Measurements from ENCODE around the gene SMYD2. TPM values are rescaled to one million over a fixed set of nuclear protein-coding genes. Genes with fewer than 3 reads are reported as not detected.

SMYD2 gene
- total RNA-seq, 4 donors from 2014 or later: 10.5 to 23.7 (median 15.0) TPM

DNA sequence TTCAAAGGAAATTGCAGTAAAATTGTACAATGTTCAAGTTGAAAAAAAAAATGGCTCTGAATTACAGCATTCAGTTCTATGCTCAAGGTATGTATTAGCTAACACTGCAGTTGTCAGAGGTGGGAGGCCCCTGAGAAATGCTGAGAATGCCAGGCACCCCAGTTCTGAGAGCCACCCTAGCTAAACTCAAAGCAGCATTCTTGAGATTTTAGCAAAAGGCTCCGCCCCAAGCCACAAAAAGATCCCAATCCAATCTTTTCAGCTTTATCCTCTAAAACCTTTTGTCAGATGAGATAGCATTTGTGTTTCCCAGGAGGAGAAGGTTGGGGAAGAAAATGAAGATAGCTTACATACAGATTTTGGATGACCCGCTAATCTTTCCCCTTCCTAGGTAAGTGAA lies 68.8 kb downstream of the SMYD2 start:
- no peak overlapping the region for H3K27ac ChIP-seq
- WGBS, 2 donors: 83 to 87% methylated on average over 2 of the region's 2 CpGs
- peaks cover 0 to 8% (median 0%) of the 10 kb centered on the region in 4 donors for H3K4me1 ChIP-seq
- TF ChIP-seq, protein P1, sequence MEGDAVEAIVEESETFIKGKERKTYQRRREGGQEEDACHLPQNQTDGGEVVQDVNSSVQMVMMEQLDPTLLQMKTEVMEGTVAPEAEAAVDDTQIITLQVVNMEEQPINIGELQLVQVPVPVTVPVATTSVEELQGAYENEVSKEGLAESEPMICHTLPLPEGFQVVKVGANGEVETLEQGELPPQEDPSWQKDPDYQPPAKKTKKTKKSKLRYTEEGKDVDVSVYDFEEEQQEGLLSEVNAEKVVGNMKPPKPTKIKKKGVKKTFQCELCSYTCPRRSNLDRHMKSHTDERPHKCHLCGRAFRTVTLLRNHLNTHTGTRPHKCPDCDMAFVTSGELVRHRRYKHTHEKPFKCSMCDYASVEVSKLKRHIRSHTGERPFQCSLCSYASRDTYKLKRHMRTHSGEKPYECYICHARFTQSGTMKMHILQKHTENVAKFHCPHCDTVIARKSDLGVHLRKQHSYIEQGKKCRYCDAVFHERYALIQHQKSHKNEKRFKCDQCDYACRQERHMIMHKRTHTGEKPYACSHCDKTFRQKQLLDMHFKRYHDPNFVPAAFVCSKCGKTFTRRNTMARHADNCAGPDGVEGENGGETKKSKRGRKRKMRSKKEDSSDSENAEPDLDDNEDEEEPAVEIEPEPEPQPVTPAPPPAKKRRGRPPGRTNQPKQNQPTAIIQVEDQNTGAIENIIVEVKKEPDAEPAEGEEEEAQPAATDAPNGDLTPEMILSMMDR (IDR thresholded peaks at IDR 0.05): no peak
- TF ChIP-seq POLR2A (IDR thresholded peaks at IDR 0.05) (no peak), EP300 (IDR thresholded peaks at IDR 0.05) (no peak)
- peaks cover 0 to 43% (median 0%) of the 10 kb centered on the region in 3 donors for H3K36me3 ChIP-seq
- no peak overlapping the region for H3K4me3 ChIP-seq
- no peaks in the 10 kb centered on the region for H3K27me3 ChIP-seq
- DNase-seq (ENCODE audit: low spot score in 2 of 2): no peak
- peaks cover 0 to 8% (median 0%) of the 10 kb centered on the region in 4 donors for H3K9me3 ChIP-seq

DNA sequence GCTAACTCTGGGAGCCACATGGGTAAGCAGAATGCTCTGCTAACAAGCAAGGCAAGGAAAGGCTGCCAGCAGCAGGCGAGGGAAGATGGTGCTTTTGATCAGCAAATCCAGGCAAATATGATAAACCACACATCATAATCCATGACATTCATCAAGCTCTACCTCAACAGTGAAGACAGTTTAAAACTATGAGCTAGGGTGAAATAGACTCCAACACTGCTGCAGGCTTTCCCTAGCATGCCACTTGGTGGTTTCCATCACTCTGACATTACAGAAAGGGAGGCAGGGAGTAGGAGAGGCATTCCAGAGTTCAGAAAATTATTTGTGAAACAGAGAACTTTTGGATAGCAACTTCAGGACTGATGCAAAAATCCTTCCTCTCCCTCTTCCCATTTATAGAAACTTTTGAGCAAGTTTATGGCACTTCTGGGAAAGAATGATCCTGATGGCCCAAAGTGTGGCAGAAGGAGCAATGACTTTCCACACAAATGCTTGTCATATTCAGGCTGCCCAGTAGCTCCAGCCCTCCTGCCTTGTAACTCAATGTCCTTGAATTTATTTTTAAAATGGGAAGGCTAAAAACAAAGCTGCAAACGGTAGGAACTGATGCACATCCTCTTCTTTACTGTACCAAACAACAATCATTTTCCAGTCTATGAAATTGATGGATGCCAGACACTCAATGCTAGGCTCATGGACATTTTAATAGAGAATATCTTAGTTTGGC lies 70.8 kb downstream of the SMYD2 start:
- Histone ChIP-seq H3K27ac (no peak overlapping the region), H3K9me3 (no peaks in the 10 kb centered on the region), H3K36me3 (peaks cover 0 to 50% (median 0%) of the 10 kb centered on the region in 3 donors), H3K4me1 (peaks cover 0 to 8% (median 0%) of the 10 kb centered on the region in 4 donors), H3K27me3 (no peaks in the 10 kb centered on the region), H3K4me3 (no peak overlapping the region)
- DNase-seq (ENCODE audit: low spot score in 2 of 2): no peak
- TF ChIP-seq, protein P1 (IDR thresholded peaks at IDR 0.05): no peak
- TF ChIP-seq POLR2A (IDR thresholded peaks at IDR 0.05): no peak
- no peak for TF ChIP-seq EP300 (IDR thresholded peaks at IDR 0.05)
- 71 to 85% methylated on average over 2 of the region's 2 CpGs for WGBS, 2 donors

- Histone ChIP-seq H3K27me3 (no peaks in the 10 kb centered on the region), H3K27ac (no peak overlapping the region), H3K4me1 (peaks cover 0 to 8% (median 0%) of the 10 kb centered on the region in 4 donors), H3K4me3 (no peak overlapping the region), H3K9me3 (no peaks in the 10 kb centered on the region), H3K36me3 (peaks cover 0 to 50% (median 0%) of the 10 kb centered on the region in 3 donors)
- DNase-seq (ENCODE audit: low spot score in 2 of 2): no peak
- TF ChIP-seq, protein P1 (IDR thresholded peaks at IDR 0.05): no peak
- TF ChIP-seq EP300 (IDR thresholded peaks at IDR 0.05) (no peak), POLR2A (IDR thresholded peaks at IDR 0.05) (no peak)
- 94 to 96% methylated on average over 4 of the region's 4 CpGs for WGBS, 2 donors
Observed at GRCh38 chr1:214352838-214353237, 71.9 kb downstream of the SMYD2 start.

DNA sequence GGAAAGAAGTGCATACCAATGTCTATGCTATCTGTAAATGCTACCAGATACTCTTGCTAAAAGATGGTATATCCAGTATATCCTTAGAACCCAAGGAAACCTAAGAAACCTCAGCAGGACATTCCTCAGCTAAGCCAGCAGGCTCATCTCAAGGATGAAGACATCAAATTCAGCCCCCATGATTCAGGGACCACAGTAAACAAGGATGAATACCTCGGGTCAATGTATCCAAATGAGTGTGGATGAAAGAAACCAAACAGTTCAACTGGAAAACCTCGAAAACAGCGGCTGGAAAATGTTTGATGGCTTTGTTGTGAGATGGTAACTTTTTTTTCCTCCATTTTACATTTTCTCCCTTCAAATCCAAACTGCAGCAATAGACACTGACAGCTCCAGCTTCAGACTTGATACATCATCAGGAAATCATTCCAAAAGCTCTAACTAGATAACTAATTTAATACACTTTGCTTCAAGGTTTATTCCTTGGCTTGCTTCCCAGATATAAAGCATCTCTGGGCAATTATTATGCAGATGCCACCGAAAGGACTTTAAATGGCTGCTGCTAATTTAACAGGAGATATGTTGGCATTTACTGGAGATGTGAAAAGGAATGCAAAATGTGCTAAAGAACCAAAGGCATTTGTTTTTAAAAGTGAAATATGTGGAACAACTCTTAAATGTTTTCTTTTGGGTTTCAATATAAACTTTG lies 73.6 kb downstream of the SMYD2 start:
- no peak overlapping the region for H3K4me3 ChIP-seq
- TF ChIP-seq, protein P1 (IDR thresholded peaks at IDR 0.05): no peak
- no peaks in the 10 kb centered on the region for H3K27me3 ChIP-seq
- 56 to 69% methylated on average over 4 of the region's 4 CpGs for WGBS, 2 donors
- H3K4me1 ChIP-seq: peaks cover 0 to 5% (median 0%) of the 10 kb centered on the region in 4 donors
- no peak for DNase-seq (ENCODE audit: low spot score in 2 of 2)
- no peak overlapping the region for H3K27ac ChIP-seq
- peaks cover 0 to 53% (median 0%) of the 10 kb centered on the region in 3 donors for H3K36me3 ChIP-seq
- no peaks in the 10 kb centered on the region for H3K9me3 ChIP-seq

- H3K4me3 ChIP-seq: no peak overlapping the region
- WGBS, 2 donors: 88 to 93% methylated on average over 5 of the region's 5 CpGs
- H3K4me1 ChIP-seq: no peaks in the 10 kb centered on the region
- no peaks in the 10 kb centered on the region for H3K9me3 ChIP-seq
- no peaks in the 10 kb centered on the region for H3K27me3 ChIP-seq
- H3K27ac ChIP-seq: no peak overlapping the region
- TF ChIP-seq POLR2A (IDR thresholded peaks at IDR 0.05) (no peak), EP300 (IDR thresholded peaks at IDR 0.05) (no peak)
- TF ChIP-seq, protein P1 (IDR thresholded peaks at IDR 0.05): no peak
- H3K36me3 ChIP-seq: peaks cover 0 to 88% (median 0%) of the 10 kb centered on the region in 3 donors
- DNase-seq (ENCODE audit: low spot score in 2 of 2): no peak
Observed at GRCh38 chr1:214360116-214360515, 79.2 kb downstream of the SMYD2 start.
